ENCODE results near the gene ADTRP. TPM values are rescaled to one million over a fixed set of nuclear protein-coding genes. Genes with fewer than 3 reads are reported as not detected.

ADTRP gene
- total RNA-seq, 1 donor from 2014 or later, result 9.2 TPM

DNA sequence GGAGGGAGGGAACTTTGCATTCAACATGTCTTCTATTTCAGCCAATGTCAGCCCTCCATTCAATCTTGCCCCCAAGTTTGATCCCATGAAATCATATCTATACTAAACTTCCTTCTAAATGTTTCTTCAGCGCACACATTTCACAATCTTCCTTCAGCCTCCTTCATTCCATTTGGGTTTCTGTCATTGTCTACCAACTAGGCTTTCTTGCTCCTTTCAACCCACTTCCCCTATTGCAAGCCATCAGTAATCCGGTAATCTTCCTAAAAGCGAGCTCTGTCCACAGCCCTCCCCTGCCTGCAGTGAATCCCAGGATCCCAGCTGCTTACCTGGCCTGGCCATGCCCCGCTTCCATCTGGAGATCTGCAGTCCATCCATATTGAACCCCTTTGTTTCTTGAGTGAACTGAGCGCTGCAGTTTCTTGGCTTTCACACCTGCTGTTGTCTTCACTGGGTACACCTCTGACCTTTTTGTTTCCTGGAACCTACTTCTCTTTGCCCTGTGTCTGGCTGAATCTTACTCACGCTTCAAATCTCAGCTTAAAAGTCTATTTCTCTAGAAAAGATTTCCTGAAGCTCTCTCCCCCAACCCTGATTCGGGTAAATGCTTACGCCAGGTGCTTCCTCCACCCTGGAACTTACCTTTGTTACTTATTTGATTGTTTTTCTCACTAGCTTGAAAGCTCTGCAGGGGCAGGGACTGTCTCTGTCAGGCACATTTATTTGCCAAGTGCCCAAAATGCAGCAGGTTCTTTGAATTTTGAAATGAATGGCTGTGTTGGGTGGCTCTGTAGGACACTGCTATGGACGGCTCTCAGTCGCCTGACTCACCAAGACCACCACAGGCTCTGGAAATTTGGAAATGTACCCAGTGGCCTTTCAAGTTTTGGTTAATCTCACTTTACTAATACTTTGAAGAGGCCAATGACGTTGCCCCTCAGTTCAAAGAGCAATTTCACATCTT, 50.3 kb downstream of the ADTRP start:
- intact Hi-C loops (cut with micrococcal nuclease), result loop anchor here (1.0 to 5.0 kb wide), 3 partner anchors 14 to 280 kb away; partner anchors contain the start of gene TMEM170B

DNA sequence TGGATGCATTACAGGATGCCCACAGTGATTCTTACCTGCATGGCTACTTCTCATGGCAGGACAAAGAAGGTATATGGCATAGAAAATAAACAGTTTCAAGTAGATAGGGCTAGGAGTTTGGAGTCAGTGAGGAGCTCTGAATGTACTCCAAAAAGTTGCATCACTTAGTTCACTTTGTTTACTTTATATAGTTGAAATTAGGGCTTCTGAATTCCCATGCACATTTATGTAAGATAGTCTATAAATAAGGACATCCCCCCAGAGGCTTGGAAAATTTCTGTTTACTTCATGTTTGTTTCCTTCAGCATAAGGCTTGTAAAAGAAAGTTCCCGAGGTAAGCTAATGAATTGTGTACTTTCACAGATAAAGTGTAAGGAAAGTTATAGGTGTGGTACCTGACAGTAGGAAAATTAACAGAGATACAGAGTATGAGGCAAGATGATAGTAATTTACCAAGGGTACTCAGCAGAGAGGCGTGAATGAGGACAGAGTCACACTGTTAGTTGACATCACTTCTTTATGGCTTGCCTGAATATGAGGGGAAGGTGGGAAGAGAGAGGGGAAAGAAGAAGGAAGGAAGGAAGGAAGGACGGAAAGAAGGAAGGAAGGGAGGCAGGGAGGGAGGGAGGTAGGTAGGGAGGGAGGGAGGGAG, 51.1 kb downstream of the ADTRP start:
- intact Hi-C loops (cut with micrococcal nuclease), result loop anchor here (5.0 kb wide), 1 partner anchor 190 kb away; the partner anchor contains the start of gene TMEM170B

DNA sequence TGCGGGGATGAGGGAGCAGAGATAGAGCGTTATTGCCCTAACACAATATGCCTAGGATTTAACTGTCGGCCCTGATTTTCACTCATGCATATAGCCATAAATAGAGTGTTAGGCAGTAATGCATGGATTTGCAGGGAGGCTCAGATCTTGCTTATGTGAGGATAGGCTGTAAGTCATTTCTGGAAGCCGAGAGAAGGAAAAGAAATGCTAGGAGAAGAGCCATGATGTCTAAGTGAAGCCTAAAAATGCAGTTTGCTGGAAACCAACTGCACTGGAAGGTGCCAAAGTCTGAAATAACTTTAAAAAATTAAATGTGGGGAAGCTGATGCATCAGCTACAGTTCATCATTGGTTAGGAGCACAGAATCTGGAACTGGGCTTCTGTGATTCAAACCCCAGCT, 54.3 kb downstream of the ADTRP start:
- intact Hi-C loops (cut with micrococcal nuclease), result no loop called here

DNA sequence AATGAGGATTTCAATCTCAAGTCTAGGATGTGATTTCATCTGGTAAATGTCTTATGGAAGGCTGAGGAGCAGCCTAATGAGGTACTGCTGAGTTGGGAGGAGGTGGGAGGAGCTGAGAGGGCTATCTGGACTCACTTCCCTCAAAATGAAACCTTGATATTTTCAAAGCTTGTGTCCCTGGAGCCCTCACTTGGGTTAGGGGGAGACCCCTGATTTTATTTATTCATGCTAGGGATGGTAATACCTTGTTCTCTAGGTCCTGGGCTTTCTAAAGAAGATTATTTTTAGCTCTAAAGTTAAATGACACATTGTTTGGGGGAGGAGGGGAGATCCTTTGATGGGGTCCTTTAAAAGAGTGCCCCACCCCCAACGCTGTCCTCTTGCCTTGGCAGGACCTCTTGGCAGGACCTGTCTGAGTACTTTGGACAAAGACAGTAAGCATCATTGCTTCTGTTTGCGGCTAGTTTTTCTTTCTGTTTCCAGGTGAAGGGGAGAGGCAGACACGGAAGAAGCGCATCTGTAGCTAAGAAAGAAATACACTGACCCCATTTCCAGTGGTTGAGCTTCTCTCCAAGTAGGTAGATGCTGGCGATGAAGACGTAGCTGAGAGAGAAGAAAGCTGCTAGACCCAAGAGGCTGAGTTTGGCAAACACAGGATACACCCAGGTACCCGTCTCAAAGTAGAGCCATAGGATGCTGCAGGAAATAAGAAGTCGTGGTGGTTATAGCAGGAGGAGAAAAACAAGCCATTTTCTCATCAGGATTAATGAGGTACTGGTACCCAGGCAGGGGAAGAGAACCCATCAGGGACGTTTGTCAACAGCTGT, 55.6 kb downstream of the ADTRP start:
- intact Hi-C loops (cut with micrococcal nuclease), result no loop called here

DNA sequence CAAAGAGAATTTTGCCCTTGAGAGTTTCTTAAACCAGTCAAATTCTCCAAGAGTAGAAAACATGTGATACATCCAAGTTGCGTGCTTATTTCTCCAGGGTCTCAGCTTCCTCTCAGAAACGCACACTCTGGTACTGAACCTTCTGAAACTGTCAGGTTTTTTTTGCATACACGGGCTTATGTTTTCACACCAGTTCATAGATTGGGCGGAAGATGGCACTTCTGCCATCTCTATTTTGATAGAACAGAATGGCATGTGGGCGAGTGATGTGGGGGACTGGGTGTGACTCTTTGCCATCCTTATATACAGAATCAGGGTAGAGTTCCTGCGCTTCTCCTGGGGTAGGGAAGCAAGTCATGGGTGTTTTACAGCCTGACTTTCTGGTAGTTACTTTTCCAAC, 56.4 kb downstream of the ADTRP start:
- intact Hi-C loops (cut with micrococcal nuclease), result no loop called here

DNA sequence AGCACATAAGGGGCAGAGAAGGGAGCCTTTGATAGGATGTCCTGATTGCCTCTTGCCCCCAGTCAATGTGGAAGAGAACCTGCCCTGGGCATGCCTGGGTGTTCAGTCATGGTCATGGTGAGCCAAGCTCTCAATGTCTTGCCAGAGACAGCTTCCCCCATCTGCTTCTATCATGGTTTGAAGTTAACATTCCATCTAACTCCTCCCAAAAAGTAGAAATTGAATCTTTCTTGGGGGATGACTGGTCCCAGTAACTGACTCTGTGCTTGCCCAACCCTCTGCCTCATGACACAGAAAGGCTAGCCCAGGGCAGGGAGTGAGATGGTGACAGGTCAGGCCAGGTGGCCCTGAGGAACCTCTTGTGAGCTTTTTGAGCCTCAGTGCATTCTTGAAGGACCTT, 60.1 kb downstream of the ADTRP start:
- intact Hi-C loops (cut with micrococcal nuclease), result loop anchor here (10.0 kb wide), 1 partner anchor 624 kb away; the partner anchor contains the start of gene SMIM13

DNA sequence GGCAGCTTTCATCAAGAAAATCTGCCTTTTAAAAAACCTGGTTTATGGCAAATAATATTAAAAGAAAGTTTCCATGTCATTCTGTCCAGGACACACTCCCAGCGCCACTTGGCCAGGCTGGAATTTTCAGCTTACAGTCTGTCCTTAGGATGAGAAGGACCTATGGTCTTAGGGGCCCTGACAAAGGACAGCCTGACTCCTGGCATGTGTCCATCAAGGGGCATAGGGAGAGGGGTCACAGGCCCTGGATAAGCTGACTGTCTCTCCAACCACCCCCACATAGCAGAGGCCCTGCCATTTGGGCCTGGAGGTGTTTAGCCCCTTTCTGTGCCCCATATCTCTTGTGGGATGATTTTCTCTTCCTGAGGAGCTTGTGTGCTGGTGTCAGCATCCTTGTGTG, 60.6 kb downstream of the ADTRP start:
- intact Hi-C loops (cut with micrococcal nuclease), result loop anchor here (10.0 kb wide), 1 partner anchor 623 kb away; the partner anchor contains the start of gene SMIM13

DNA sequence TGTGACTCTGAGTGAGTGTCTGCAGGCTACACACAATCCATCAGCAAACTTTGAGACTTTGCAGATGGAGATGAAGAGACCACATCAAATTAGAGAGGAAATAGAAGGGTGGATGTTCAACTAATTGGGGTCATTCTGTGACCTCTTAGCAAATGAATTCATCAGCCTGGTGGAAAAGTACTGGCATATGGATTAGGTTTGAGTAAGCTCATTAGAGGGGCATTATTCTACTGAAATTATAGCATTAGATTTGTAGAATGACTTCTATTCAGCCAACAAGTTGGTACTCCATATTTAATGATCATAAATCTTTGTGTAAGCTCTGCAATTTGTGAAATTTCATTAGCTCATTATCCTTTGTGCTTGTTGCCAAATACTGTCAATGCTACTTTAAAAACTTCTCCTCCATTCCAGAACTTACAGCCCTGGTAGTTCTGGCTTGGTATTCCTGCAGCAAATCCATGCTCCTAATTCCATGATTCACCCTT, 63.8 kb downstream of the ADTRP start:
- intact Hi-C loops (cut with micrococcal nuclease), result loop anchor here (1.0 to 10.0 kb wide), 8 partner anchors 13 to 1242 kb away; partner anchors contain the start of gene SMIM13

DNA sequence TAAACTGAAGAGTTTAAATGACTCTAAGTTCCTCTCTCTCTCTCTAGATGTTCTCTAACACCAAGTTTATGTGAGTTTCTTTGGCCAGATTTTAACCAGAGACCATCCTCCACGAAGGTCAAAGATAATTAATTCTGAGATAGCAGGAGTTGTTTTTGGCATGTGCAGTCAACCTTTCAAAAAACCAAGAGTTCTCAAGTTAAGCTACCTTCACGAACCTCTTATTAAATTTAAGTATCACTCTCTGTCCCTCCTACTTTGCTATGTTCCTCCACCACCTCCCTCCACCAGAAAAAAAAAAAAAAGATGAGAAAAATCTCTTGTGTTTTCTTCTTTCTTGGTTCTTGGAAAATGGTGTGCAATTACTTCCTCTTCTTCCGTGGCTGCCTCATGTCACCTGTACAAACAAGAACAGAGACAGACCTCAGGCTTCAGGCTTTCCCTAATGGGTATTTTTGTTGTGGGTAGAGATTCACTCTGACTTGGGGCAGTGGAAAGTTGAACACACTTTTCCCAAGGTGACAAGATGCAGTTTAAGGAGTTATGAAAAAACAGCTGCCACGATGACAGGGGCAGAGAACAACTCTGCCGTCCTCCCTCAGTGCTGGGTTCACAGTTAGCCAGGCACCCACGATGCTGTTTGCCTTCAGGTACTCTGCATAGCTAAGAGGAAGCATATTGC, 64.3 kb downstream of the ADTRP start:
- intact Hi-C loops (cut with micrococcal nuclease), result loop anchor here (1.0 to 10.0 kb wide), 8 partner anchors 14 to 1243 kb away; partner anchors contain the start of gene SMIM13

DNA sequence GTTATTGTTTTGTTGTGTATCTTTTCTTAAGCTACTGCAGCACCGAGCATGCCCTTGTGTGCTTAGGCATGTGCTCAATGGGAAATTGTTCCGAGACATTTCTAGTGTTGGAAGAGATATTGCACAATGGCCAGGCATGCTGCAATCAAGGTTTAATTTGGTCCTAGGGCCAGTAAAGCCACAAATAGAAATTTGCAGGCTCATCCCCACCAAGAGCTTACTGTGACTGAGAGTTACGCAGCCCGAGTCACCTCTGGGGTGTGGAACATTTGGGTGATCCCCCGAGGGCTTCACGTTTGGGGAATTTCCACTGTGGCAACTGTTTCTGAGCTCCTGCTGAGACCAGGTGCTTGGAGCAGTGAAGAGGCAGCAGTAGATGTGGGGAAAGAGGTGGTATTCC, 65.8 kb downstream of the ADTRP start:
- intact Hi-C loops (cut with micrococcal nuclease), result loop anchor here (1.0 to 10.0 kb wide), 5 partner anchors 190 to 1245 kb away; partner anchors contain the start of gene SMIM13

DNA sequence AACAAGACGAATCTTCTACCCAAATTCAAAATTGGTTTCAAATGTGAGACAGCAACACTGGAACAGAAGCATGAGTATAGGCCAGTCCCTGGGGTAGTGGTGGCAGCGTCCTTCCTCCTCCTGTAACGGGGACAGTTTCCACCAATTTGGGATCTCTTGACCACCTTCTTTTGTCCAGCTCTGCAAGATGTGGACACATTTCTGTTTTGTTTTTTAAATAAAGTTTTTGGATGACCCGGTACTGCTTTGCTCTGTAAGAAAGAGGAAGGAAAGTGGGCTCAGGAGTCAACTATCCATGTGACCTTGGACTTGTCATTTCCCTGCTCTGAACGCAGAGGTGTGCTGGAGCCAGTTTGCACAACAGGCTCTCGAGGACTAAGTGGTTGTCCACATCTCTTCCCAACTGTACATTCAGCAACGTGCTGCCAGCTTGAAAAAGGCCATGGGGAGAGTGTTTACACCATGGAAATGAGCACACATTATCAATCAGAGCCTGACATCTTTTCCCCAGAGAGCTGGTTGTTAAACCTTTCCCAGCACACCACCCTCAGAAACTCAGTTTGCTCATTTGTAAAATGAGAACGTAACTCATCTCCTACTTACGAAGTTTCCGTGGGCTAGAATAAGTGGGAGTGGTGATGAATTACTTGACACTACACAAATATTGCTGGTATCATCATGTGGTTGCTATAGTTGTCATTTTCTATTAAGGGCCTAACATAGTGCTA, 66.5 kb downstream of the ADTRP start:
- intact Hi-C loops (cut with micrococcal nuclease), result loop anchor here (1.0 to 10.0 kb wide), 7 partner anchors 190 to 1245 kb away; partner anchors contain the start of gene SMIM13

DNA sequence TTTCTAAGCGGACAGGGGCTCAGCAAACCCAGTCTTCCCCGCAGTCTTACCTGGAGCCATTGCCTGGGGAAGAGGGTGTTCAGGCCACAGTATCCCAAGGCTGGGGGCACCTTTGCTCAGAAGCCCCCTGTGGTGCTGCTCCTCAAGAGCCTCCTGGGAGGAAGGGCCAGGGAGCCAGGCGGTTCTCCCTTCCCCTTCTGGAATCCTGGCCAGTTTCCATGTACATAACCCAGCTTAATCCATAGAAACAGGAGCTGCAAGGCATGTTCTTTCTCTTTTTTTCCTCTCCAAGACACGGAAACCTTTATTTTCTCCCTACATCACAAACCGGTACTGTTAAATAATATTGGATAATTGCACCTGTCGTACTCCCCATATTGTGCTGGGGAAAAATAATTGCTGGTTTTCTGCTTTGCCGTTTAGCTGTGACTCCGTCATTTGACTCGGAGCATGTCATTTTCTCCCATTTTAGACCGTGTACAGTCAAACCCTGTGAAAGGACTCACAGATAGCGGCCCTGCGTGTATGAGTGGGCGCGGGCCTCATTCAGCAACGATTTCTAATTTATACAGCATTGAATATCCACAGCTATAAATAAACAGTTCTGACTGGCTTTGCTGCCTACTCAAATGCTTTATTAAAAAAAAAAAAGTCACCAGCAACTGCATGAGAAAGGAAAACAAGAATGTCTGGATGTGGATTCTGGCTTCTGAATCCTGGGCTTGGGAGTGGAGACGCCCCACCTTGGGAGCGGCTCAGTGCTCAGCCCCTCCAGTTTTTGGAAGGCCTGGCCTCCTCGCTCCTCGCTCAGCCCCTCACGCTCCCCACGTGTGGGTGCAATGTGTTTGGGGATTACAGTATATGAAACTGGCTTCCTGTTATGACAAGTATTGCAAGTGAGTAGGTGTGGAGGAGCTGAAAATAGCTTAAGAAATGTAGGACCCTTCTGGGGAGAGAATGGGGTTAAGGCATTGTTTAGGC, 67.3 kb downstream of the ADTRP start:
- intact Hi-C loops (cut with micrococcal nuclease), result loop anchor here (2.0 to 10.0 kb wide), 6 partner anchors 191 to 1246 kb away; partner anchors contain the start of gene SMIM13

DNA sequence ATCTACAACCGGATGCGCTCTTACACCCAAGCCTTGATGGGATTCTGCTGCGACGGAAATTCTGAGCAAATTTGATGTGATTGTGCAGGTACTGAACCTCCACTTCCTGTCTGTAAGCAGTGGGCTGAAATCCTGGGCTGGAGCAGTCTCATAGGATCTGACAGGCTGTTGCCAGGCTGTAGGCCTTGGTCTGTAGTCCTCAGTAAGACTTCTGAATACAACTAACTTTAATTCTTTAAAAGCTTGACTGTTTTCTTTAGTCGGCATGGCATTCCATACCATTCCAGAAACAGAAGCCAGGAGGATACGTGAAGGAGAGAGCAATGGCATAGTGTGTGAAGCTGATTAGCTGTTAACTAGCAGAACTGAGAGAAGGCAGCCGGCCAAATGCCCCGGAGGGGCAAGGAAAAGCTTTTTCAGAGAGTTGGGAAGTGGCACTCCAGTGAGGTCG, 68.3 kb downstream of the ADTRP start:
- intact Hi-C loops (cut with micrococcal nuclease), result loop anchor here (1.0 to 10.0 kb wide), 9 partner anchors 10 to 1247 kb away; partner anchors contain the start of genes SMIM13 and TMEM170B

DNA sequence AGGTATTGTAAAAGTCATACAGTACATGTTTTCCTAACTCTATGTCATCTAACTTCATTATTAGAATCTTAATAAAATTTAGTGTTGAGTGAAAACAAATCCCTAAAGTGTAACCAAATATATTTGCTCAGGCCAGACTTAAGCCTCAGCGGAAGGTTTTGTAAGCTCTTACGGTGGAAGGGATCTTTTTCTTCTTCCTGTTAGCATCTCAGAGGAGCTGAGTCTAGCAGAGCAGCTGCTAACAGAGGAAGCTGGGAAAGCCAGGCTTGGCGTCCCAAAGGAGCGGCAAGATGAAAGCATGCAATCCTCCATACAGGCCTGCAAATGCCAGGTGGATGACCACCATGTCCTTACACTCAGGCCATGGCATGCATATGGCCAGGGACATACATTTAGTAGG, 72.4 kb downstream of the ADTRP start:
- intact Hi-C loops (cut with micrococcal nuclease), result no loop called here

DNA sequence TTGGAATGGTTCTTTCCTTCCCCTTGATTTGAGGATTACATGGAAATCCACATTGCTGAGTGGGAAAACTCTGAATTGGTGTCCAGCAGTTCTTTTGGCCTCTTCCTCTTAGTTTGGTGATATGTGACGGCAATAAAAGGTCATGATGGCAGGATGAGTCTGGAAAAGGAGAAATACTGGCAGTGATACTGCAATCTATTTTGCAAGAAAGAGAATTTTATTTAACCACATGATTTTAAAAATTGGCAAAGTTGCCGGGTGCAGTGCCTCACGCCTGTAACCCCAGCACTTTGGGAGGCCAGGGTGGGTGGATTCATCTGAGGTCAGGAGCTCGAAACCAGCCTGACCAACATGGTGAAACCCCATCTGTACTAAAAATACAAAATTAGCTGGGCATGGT, 73.1 kb downstream of the ADTRP start:
- intact Hi-C loops (cut with micrococcal nuclease), result no loop called here

DNA sequence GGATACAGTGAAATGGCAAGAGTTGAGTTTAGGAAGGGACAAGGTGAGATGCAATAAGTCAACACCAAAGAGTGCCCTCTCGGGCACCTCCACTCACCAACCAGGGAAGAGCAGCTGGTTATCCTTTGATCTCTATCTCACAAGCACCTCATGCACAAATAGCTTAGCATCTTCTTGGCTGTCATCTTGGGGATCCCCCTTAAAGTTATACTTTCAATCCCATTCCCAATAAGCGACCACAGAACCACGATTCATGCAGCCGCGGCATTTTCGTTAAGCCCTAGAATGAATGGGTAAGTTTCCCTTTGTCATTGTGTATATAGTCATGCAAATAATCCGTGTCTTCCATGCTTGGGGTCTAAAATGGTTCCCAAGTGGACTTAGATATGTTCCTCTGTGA, 73.5 kb downstream of the ADTRP start:
- intact Hi-C loops (cut with micrococcal nuclease), result no loop called here

DNA sequence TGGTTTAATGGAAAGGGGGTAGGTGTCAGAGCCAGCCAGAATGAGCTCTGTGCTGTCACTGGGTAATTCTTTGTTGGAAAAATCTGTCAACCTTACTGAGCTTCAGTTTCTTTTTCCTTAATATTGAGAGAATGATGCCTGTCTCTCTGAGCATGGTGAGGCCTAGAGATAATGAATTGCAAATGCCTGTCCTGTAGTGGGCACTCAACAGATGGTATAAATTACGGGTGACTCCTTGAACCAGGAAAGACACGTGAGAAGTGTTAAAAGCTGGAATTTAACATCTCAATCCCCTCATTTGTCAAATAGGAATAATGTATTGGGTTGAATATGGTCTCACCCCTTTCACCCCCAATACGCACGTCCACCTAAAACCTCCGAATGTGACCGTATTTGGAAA, 74.9 kb downstream of the ADTRP start:
- intact Hi-C loops (cut with micrococcal nuclease), result no loop called here

DNA sequence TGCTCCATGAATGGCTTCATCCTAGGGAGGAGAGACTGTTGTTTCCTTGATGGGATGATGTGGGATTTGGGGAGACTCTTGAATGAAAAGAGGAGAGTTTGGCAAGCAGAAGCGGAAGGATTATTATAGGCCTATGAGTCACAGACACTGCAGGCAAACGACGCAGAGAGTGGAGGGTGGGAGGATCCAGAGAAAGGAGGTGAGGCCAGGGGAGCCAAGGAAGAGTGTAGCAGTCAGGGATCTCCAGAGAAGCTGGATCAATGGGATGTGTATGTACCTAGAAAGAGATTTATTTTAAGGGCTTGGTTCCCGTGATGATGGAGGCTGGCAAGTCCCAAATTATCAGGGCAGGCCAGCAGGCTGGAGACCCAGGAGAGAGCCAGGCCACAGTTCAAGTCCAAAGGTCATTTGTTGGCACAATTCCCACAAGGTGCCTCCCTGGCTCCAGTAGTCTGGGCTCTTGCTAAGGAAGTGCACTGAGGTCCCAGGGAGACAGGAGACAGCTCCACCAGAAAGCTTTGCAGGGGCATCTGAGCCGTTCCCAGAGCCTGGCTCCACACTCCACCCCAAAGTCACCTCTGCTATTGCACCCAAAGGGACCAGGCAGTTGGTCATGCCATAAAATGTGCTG, 76.0 kb downstream of the ADTRP start:
- intact Hi-C loops (cut with micrococcal nuclease), result no loop called here
